Activated CD8-positive, alpha-beta memory T cell treated with anti-CD3 and anti-CD28 coated beads, Interleukin-2, amount 50 U/mL, for 1 hour (primary cell): Measurements from ENCODE around the gene TERB1.

Source experiments
- DNase-seq: peaks from one replicate; pipeline ENCODE4 v3.0.0-alpha.2; 2020; ENCODE audit errors: extremely low read depth

TERB1 gene, protein sequence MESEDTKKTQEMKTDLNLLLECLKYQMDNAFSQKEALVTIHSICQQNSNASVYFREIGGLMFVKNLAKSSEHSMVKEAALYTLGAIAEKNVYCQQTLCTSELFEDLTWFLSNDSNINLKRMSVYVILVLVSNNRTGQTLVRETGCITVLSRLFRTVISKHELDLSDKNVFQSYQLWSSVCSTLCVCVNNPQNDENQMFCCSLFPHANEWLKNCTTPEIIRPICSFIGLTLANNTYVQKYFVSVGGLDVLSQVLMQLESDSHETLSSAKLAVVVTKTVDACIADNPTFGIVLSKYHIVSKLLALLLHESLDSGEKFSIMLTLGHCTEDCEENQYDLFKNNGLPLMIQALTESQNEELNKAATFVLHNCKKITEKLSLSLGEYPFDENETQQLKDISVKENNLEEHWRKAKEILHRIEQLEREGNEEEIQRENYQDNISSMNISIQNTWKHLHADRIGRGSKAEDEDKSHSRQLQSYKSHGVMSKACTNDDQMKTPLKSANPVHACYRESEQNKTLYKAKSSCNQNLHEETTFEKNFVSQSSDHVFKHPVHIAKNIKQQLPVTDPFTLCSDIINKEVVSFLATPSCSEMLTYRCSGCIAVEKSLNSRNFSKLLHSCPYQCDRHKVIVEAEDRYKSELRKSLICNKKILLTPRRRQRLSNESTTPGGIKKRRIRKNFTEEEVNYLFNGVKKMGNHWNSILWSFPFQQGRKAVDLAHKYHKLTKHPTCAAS

DNA sequence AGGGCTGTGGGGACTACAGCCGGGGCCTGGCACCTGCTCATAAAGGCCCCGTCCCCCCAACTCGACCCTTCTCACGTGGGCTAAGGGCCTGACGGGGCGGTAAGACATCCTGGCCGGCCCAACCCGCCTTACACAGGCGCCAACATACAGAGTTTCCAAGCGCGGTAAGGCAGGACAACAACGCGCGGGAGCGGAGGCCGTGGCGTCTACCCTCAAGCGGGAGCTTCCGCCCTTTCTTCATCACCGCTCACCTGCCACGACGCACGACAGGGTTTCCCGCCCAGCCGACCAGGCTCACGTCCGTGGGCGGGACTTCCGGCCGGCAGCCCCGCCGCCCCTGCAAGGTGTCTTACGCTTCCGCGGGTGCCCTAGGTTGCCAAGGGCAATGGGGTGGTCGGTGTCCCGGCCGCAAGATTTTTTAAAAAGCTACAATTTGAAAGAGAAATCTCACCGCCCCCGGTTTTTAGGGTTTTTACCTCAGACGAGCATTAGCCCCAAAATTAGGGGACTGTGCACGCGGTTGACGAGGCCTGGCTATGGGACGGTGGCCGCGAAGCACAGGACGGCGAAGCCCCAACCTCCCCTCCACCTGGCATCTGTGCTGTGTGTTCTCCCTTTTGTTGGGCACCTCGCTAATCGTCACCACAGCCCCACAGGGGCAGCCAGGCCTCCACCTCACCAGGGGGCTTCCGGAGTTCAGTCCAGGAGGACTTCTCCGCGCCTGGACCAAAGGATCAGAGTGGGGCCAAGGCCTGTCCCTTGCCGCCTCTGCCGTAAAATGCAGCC, at the start of gene TERB1:
TSS of gene TERB1 (minus strand) at position 265 of the 786 bp plus-strand sequence. CDS start 4,786 bp downstream, outside the sequence.
- no peak for DNase-seq

DNA sequence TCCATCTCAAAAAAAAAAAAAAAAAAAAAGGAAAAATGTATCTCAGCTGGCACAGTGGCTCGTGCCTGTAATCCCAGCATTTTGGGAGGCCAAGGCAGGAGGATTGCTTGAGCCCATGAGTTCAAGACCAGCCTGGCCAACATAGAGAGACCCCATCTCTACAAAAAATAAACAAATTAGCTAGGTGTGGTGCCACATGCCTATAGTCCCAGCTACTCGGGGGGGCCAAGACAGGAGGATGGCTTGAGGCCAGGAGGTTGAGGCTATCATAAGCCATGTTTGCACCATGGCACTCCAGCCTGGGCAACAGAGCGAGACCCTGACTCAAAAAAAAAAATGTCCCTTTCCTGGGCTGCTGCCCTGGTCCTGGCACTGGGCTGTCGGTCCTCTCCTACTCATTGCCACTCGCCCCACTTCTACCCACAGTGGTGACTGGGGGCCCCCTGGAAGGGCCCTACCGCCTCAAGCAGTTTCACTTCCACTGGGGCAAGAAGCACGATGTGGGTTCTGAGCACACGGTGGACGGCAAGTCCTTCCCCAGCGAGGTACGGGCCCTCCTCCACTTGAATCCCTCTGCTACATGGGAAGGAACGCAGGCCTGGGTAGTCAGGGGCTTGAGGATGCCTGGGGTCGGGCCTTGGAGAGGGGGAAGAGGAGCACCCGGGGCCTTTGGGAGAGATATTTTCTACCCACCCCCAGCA, 48.9 kb upstream of the TERB1 start:
- no peak for DNase-seq

DNA sequence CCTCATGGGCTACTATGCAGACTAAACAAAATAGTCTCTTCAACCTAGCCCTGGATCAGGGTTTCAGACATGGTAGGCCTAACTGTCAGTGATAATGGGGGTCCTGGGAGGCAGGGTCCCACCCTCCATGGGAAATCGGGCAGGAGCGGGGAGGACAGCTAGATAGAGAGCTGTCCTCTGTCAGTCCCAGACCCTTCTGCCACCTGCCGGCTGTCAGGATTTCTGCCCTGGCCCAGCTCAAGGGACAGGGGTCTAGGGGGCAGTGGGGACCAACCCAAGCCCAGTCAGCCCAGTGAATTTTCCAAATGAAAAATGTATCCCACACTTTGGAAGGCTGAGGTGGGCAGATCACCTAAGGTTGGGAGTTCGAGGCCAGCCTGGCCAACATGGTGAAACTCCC, 48.2 kb upstream of the TERB1 start:
- no peak for DNase-seq

DNA sequence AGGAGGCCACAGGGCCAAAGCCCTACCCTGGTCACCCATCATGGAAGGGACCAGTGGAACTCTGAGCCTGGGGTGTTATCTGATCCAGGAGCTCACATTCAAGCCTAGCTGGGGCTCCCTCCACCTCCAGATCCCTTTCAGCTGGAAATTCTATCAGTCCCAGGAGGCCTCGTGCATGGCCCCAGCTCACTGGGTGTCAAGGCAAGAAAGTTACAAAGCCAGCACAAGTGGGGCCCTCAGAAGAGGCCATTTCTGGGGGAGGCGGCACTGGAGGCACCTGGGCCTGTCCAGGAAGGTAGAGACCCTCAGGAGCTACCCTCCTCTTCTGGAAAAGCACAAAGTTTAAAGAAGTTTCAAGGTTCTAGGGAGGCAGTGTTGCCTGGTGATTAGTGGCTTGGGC, 47.6 kb upstream of the TERB1 start:
- no peak for DNase-seq

DNA sequence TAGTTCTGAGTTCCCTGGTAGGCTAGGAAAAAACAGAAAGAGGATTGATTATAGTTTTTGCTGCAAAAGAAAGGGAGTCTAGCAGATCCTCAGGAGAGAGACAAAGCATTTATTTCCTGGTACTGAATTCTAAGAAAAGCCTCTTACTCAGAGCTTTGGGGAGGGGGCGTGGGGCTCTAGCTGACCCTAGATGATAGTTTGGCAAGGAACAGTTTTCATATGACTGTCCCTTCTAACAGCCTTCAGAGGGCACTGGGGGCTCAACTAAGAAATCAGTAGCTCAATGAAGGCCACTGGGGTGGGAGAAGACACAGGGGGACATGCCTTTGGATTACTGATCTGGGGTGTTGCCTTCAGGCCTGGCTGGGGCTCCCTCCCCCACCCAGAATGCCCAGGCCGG, 46.8 kb upstream of the TERB1 start:
- no peak for DNase-seq

DNA sequence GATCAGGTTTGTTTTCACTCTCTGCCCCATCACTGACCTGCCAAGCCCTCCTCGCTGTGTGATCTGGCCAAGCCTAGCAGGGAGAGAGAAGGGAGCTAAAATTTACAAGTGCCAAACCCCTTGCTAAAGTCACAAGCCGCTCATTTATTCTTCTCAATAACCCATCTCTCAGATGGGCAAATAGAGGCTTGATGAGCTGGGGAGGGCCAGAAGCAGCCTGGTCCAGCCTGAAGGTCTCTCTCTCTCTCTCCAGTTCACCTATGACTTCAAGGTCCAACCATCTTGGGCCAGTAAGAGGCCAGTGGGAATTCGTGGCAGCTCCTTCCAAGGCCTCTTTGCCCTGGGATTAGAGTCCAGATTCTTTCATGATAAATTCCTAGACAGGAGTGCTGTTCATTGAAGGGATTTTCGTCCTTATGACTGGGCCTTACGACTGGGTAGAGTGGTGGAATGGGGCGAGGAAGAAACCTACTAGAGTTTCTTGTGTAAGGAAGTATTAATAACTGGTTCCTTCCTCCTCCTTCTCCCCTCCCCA, 46.2 kb upstream of the TERB1 start:
- no peak for DNase-seq

DNA sequence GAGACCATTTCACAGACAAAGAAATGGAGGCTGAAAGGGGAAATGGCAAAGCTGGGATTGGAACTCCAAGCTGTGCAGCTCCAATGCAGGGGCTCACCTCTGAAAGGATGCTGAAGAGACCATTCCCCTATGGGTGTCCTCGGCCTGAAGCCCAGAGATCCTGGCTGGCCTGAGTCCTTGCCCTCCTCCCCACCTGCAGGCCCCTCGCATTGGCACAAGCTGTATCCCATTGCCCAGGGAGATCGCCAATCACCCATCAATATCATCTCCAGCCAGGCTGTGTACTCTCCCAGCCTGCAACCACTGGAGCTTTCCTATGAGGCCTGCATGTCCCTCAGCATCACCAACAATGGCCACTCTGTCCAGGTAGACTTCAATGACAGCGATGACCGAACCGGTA, 45.4 kb upstream of the TERB1 start:
- no peak for DNase-seq

DNA sequence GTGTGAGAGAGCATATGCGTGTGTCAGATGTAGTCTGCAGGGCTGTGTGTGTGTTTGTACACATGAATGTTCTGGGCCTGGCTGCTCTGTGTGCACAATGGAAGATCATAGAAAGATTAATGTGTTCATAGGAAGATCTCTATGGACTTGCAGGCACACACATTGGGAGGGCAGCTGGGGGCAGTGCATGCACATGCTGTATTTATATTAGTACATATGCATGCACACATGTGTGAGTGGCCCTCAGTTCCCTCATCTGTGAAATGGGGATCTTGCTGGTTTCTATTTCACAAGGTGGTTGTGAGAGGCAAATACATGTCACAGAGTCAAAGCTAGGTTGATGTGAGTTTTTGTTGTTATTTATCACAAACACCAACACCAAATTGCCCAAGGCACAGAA, 44.9 kb upstream of the TERB1 start:
- DNase-seq, result no peak

DNA sequence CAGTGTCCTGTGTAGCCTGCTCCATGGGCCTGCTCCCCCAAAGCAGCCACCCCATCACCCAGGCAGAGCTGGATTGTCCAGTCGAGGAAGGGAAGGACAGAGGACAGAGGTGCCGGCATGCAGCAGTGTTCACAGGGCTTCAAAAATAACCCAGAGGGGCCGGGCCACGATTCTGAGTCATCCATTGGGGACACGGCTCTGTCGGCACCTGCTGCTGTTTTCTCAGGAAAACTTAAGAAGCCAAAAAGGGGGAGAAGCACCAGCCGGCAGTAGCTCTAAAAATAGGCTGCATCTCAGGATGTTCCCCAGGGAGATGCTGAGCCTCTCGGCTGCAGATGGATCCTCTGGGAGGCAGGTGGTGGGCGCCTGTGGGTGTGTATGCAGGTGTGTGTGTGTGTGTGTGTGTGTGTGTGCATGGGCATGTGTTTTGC, 44.4 kb upstream of the TERB1 start:
- DNase-seq, result no peak

DNA sequence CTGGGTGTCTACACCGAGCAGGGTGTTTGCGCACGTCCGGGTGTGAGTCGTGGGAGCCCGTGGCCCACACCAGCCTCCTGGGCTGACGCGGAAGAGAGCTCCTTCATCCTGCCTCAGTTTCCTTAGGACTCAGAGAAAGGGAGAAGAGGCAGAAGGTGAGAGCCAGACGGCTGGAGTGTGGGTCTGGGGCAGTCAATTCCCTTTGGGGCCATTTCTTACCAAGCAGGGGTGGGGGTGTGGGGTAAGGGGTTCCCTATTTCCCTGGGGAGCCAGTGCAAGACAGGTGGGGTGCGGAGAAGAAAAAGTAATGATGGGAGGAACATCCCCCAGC, 43.7 kb upstream of the TERB1 start:
- DNase-seq, result no peak

DNA sequence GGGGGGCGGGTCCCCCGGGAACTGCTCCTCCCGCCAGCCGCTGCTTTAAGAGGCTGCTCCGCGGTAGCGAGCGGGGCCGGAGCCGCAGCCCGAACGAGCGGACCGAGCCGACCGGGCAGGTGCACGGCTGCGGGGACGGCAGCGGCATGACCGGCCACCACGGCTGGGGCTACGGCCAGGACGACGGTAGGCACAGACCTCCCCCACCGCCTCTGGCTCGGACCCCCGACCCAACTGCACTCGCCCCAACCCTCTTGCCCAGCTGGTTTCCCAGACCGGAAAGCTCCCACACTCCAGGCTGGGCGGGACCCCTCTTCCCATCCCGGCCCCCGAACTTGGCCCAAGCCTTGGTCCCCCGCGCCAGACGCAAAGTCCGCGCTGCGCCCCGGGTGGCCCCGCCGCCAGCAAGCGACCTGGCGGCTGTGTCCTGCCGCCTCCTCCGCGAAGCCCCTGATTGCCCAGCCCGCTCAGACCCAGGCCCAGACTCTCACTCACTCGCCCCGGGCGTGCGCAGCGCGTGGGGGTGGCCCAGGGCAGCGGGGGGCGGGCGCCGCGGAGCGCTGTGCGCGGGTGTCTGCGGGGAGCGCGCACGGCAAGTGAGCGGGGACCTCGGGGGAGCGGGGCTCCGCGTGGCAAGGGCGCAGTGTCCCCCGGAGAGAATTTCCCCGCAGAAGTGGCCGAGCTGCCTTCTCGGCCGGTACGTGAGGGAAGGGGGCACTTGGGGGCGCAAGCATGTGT, 43.1 kb upstream of the TERB1 start, which contains the start of gene CA7:
TSS of gene CA7 (plus strand) at position 73 of the 738 bp plus-strand sequence. CDS start at position 147, 74 bp downstream.
- DNase-seq, result no peak

DNA sequence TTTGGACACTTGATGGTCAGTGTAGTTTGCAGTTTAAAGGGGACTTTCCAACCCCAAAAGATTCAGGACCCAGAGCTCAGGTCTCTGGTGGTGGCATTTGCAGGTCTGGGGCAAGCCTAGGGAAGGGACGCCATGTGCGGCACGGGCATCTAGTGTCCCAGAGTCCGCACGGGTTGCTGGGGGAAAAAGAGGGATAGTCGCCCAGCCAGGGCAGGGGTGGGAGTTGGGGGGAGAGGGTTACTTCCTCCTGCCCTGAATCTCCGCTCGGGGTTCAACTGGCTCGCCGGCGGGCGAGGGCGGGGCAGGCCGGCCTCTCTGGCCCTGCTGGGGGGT, 42.6 kb upstream of the TERB1 start:
- DNase-seq, result no peak

DNA sequence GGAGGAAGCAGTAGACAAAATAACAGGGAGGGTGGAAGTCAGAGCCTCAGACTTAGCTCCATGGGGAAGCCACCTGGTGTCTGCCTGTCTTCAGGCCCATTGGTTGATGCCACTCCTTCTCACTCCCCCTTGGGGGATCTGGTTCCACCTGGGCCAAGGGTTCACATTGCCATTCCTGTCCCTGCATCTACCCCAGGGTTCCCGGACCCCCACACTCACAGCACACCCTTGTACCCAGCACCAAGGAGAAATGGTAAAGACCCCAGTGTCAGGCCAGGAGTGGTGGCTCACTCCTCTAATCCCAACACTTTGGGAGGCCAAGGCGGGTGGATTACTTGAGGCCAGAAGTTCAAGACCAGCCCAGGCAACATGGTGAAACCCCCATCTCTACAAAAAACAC, 41.8 kb upstream of the TERB1 start:
- no peak for DNase-seq

DNA sequence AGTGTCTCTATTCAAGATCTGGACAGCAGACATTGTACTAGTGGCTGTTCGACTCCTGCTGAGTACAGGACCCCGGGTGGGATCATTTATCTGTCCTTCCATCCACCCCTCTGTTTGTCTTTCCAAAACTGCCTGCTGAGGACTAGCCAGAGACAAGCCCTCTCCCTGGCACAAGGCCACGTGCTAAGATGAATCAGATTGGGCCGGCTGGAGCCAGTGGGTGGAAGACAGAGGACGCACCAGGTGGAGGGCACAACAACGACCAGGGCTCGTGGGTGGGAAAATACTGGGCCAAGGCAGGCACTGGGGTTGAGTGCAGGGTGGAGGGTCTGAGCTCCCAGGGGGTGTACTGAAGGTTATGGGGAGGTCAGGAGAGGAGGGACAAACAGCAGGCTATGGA, 41.4 kb upstream of the TERB1 start:
- no peak for DNase-seq

DNA sequence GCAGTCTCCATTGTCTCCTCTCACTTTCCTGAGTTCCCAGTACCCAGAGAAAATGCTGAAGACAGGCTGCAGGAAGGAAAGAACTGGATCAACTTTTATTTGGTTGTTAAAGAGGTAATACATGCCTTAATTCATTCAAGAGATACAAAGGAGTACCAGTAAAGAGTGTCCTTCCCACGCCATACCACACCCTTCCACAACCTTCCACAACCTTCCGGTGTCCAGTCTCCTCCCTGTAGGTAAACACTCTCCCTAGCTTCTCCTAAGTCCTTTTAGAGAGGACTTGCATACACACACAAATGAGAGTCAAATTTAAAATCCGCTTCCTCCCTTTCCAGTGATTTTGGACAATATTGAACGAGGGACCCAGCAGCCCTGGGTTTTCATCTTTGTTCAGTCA, 40.0 kb upstream of the TERB1 start:
- DNase-seq, result no peak

DNA sequence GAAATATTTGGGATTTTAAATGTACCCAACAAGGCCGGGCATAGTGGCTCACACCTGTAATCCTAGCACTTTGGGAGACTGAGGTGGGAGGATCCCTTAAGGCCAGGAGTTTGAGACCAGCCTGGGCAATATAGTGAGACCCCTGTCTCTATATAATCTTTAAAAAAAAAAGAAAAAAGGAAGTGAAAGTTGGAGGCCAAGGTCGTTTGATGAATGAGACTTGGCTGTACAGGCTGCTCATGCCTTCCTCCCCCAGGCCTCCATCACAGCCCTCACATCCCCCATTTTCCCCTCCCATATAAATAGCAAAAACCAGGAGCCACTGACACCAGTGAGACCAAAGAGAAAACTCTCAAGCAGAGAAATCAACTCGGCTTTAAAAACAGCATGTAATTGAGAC, 39.5 kb upstream of the TERB1 start:
- no peak for DNase-seq

DNA sequence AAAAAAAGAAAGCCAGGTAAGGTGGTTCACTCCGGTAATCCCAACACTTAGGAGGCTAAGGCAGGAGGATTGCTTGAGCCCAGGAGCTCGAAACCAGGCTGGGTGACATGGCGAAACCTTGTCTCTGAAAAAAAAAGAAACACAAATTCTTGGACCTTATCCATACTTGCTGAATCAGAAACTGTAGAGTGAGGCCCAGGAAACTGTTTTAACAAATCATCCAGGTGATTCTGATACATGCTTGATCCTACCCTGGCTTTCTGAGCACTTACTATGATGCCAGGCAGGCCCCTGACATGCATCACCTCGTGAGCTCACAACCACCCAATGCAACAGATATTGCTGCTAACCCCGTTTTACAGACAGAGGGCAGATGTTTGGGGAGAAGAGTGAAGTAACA, 33.4 kb upstream of the TERB1 start:
- no peak for DNase-seq

DNA sequence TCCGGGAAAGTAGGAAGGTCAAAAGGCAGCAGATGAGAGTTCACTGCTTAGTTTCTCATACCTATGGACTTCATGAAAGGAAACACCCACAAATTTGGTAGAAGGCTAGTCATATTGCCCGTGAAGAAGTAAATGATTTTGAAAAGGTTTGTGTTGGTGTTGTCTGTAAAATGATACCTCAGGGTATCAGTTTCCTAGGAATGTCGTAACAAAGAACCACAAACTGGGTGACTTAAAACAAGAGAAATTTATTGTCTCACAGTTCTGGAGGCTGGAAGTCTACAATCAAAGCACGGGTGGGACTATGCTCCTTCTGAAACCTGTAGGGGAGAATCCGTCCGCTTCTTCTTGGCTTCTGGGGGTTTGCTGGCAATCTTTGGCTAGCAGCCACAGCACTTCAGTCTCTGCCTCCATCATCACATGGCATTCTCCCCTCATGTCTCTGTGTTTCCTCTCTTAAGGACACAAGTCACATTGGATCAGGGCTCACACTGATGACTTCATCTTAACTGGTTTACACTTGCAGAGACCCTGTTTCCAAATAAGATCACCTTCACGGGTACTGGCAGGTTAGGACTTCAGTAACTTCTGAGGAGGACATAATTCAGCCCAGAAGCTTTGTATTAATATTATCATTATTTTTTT, 31.4 kb upstream of the TERB1 start:
- no peak for DNase-seq

DNA sequence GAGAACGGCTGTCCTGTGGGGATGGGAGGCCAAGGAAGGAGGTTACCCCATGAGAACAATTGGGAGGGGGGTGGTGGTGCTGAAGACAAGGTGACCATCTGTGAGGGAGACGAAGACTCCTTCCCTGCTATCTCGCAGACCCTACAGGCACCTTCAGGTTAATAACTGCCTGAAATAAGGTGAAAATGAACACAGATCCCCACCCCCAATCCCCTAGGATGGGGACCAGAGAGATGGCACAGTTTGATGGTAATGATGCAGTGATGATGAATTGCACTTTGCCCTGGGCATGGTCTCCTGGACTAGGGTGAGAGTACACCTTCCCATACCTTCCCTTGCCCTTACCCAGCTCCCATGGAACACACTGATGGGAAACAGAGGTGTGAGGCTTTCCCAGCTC, 30.8 kb upstream of the TERB1 start:
- no peak for DNase-seq
